A549 (cell line): ENCODE data around the gene LDLRAD4. TPM values are rescaled to one million over a fixed set of nuclear protein-coding genes. Genes with fewer than 3 reads are reported as not detected.

Experiments
- ATAC-seq, 2 experiments: fragments of 200-7000 bp in 1 of 2; fragments of >200 bp in 1 of 2; cut with Nextera tagmentation in 1 of 2; cut with Tn5 transposase in 1 of 2; 3 replicates each; pipeline versions ENCODE4 v1.8.0 to v1.9.1; 2018 to 2020; ENCODE audit warnings: mild to moderate bottlenecking in 1 of 2, moderate library complexity in 1 of 2
- CTCF ChIA-PET: fragments of 300-600 bp; sonication (Branson Sonifier 250); formaldehyde crosslinking; extraction: SDS; loops from one replicate; lab custom pipeline; 2021; ENCODE audit warnings: antibody characterized with exemption, inconsistent platforms; lab: Yijun Ruan, JAX
- POLR2A ChIA-PET: fragments of 350-600 bp; formaldehyde crosslinking; extraction: SDS; loops from one replicate; lab custom pipeline; 2021; ENCODE audit warnings: antibody characterized with exemption, inconsistent platforms; lab: Yijun Ruan, JAX
- DNase-seq, 2 experiments: peaks; one replicate each; pipeline versions ENCODE4 v3.0.0 to v3.0.0-alpha.2; 2011 to 2016; ENCODE audit warnings: low read depth in 1 of 2, low spot score in 1 of 2
- FAIRE-seq: peaks from 2 replicates; lab custom pipeline; 2011; peaks lifted over from hg19 to GRCh38; lab: Jason Lieb, UNC
- H3K27ac ChIP-seq, 2 experiments: fragments of >200 bp; sonication (Bioruptor Twin); formaldehyde crosslinking; 3 replicates each; pipeline ENCODE4 v1.5.1; 2016 to 2017
- H3K4me1 ChIP-seq: fragments of >200 bp; sonication (Bioruptor Twin); formaldehyde crosslinking; 3 replicates; pipeline ENCODE4 v1.6.1; 2016
- H3K4me2 ChIP-seq: fragments of >200 bp; sonication (Bioruptor Twin); formaldehyde crosslinking; 3 replicates; pipeline ENCODE4 v1.6.1; 2016
- H3K4me3 ChIP-seq: fragments of >200 bp; sonication (Bioruptor Twin); formaldehyde crosslinking; 3 replicates; pipeline ENCODE4 v1.5.1; 2016
- H3K9me3 ChIP-seq: fragments of >200 bp; sonication (Bioruptor Twin); formaldehyde crosslinking; 3 replicates; pipeline ENCODE4 v1.6.1; 2016
- ATOH8 ChIP-seq: fragments of 250-450 bp; sonication (Bioruptor Pico); IDR thresholded peaks from 2 replicates; pipeline ENCODE4 v1.5.0; 2020; ENCODE audit warnings: low read depth, mild to moderate bottlenecking, moderate library complexity
- CBX2 ChIP-seq: fragments of 200-600 bp; sonication (generic); IDR thresholded peaks from 2 replicates; pipeline ENCODE4 v1.6.1; 2016; ENCODE audit warnings: low read depth, mild to moderate bottlenecking, borderline replicate concordance
- CHD4 ChIP-seq: fragments of 200-600 bp; sonication (generic); IDR thresholded peaks from 2 replicates; pipeline ENCODE4 v1.6.1; 2016; ENCODE audit warnings: antibody characterized with exemption, mild to moderate bottlenecking, borderline replicate concordance
- CTCF ChIP-seq: fragments of >200 bp; sonication (Bioruptor Twin); formaldehyde crosslinking; IDR thresholded peaks from 3 replicates; pipeline ENCODE4 v1.5.1; 2016
- GATA3 ChIP-seq: IDR thresholded peaks from 2 replicates; pipeline ENCODE4 v1.6.1; 2012; ENCODE audit warnings: borderline replicate concordance
- HDAC2 ChIP-seq: fragments of 200-600 bp; sonication (generic); IDR thresholded peaks from 2 replicates; pipeline ENCODE4 v1.6.1; 2016
- HES2 ChIP-seq: fragments of >200 bp; sonication (Bioruptor Twin); formaldehyde crosslinking; IDR thresholded peaks from 2 replicates; pipeline ENCODE4 v1.6.1; 2016
- HEYL ChIP-seq: fragments of 250-450 bp; sonication (Bioruptor Pico); IDR thresholded peaks from 2 replicates; pipeline ENCODE4 v1.8.0; 2021; ENCODE audit warnings: mild to moderate bottlenecking, moderate library complexity
- HOXB5 ChIP-seq: fragments of 250-450 bp; sonication (Bioruptor Pico); IDR thresholded peaks from 2 replicates; pipeline ENCODE4 v1.5.0; 2020; ENCODE audit warnings: mild to moderate bottlenecking, moderate library complexity
- MAZ ChIP-seq: fragments of 150-350 bp; IDR thresholded peaks from 2 replicates; pipeline ENCODE4 v1.6.1; 2014; ENCODE audit warnings: antibody characterized with exemption, low read depth, low read length, borderline replicate concordance
- NR3C1 ChIP-seq: fragments of >200 bp; sonication (Bioruptor Twin); formaldehyde crosslinking; IDR thresholded peaks from 3 replicates; pipeline ENCODE4 v1.6.1; 2017
- POLR2A ChIP-seq: IDR thresholded peaks from 2 replicates; pipeline ENCODE4 v1.6.1; 2012; ENCODE audit warnings: mild to moderate bottlenecking, low read length
- POLR2AphosphoS2 ChIP-seq: conservative IDR thresholded peaks from 2 replicates; pipeline ENCODE4 v1.6.1; 2012; ENCODE audit warnings: low read length, improper control_type of control experiment, inconsistent platforms
- RAD21 ChIP-seq, 2 experiments: fragments of >200 bp in 1 of 2; sonication (Bioruptor Twin) in 1 of 2; formaldehyde crosslinking in 1 of 2; IDR thresholded peaks in 1 of 2; conservative IDR thresholded peaks in 1 of 2; 2 replicates in 1 of 2; 3 replicates in 1 of 2; pipeline ENCODE4 v1.6.1; 2012 to 2018; ENCODE audit warnings: inconsistent platforms in 1 of 2
- REST ChIP-seq: fragments of 200-600 bp; sonication (generic); IDR thresholded peaks from 2 replicates; pipeline ENCODE4 v1.6.1; 2016; ENCODE audit warnings: antibody characterized with exemption, mild to moderate bottlenecking, moderate library complexity
- SMC3 ChIP-seq: fragments of >200 bp; sonication (Bioruptor Twin); formaldehyde crosslinking; IDR thresholded peaks from 3 replicates; pipeline ENCODE4 v1.6.1; 2018; ENCODE audit warnings: inconsistent platforms
- TP53 ChIP-seq: fragments of 250-450 bp; sonication (Bioruptor Pico); IDR thresholded peaks from 2 replicates; pipeline ENCODE4 v1.5.0; 2021; ENCODE audit warnings: mild to moderate bottlenecking, moderate library complexity
- WGBS: methylation state at CpG from one replicate; pipeline ENCODE4 v1.1.6; 2017; ENCODE audit errors: missing lambda C conversion rate; 5-methylcytosine and 5-hydroxymethylcytosine counted together
- polyA plus RNA-seq, 4 experiments: library from polyadenylated mRNA; depleted of rRNA in 3 of 4; stranded (reverse); fragments of >200 nt; fragmentation: RNase III in 1 of 4; extraction: RNeasy Plus Mini Kit Qiagen cat#74134 plus additional on column Dnase treatment in 1 of 4; gene quantifications; 2 replicates in 3 of 4; 3 replicates in 1 of 4; pipeline ENCODE4 v1.2.3, GENCODE V29; 2011 to 2017

LDLRAD4 gene
- polyA plus RNA-seq, 2 of the 4 experiments (the other 2 are of a cell fraction) = 5.2 to 7.6 TPM

GRCh38 chr18:13558124-13558523 lies 339.6 kb downstream of the LDLRAD4 start:
- DNase-seq = peak; percentile 32 to 36
- ChIA-PET POLR2A (no interaction called here), CTCF (interaction anchor here (0.6 to 3.1 kb wide), 16 partner anchors 10 to 560 kb away, joined by 3 to 10 read pairs (median 3); no protein-coding TSS in a partner anchor)
- Histone ChIP-seq H3K4me3 (no peak overlapping the region), H3K9me3 (no peaks in the 10 kb centered on the region), H3K4me2 (no peak overlapping the region), H3K27ac (no peak overlapping the region), H3K4me1 (no peaks in the 10 kb centered on the region; the same call in 2 of the 3 replicates)
- ATAC-seq = peak; percentile 77 to 93; a peak in 5 of 6 replicates
- TF ChIP-seq SMC3 = peak; percentile 35; the same call in 2 of the 3 replicates
- no peak for TF ChIP-seq POLR2AphosphoS2
- peak; percentile 48 for TF ChIP-seq CTCF
- TF ChIP-seq RAD21 (conservative IDR thresholded peaks at IDR 0.05 in 1 of 2, IDR thresholded peaks at IDR 0.05 in 1 of 2) = peak; percentile 55 to 59
- no peak for TF ChIP-seq HES2
- TF ChIP-seq GATA3 = no peak
- WGBS = 5% methylated on average over 5 of the region's 5 CpGs
- no peak for FAIRE-seq

- ATAC-seq (no peak), DNase-seq (no peak), FAIRE-seq (no peak)
- TF ChIP-seq TP53 = no peak
- ChIA-PET POLR2A (no interaction called here), CTCF (interaction anchor here (0.7 to 3.1 kb wide), 8 partner anchors 12 to 243 kb away, joined by 3 to 10 read pairs (median 5); no protein-coding TSS in a partner anchor)
- WGBS = 61% methylated on average over 6 of the region's 6 CpGs
- no peaks in the 10 kb centered on the region; the same call in 2 of the 3 replicates for H3K4me1 ChIP-seq
- no peak overlapping the region for H3K27ac ChIP-seq
- H3K4me2 ChIP-seq = no peak overlapping the region
- no peak overlapping the region for H3K4me3 ChIP-seq
- no peaks in the 10 kb centered on the region for H3K9me3 ChIP-seq
These were observed 340.2 kb downstream of the LDLRAD4 start for GRCh38 chr18:13558790-13559189.

- WGBS = 75% methylated on average over 4 of the region's 4 CpGs
- no peak overlapping the region for H3K27ac ChIP-seq
- no peaks in the 10 kb centered on the region for H3K9me3 ChIP-seq
- FAIRE-seq (no peak), ATAC-seq (no peak), DNase-seq (no peak)
- POLR2A ChIA-PET = no interaction called here
- no peak overlapping the region for H3K4me3 ChIP-seq
- CTCF ChIA-PET = interaction anchor here (0.8 kb wide), 2 partner anchors 10 to 69 kb away, joined by 3 read pairs; no protein-coding TSS in a partner anchor
- no peaks in the 10 kb centered on the region; the same call in 2 of the 3 replicates for H3K4me1 ChIP-seq
- TF ChIP-seq MAZ (no peak), POLR2A (no peak), HDAC2 (no peak), CTCF (no peak), REST (no peak), CHD4 (no peak), NR3C1 (no peak), HOXB5 (CRISPR knock-in tag) (no peak), ATOH8 (CRISPR knock-in tag) (no peak), HEYL (CRISPR knock-in tag) (no peak), POLR2AphosphoS2 (no peak), CBX2 (no peak)
- no peak overlapping the region for H3K4me2 ChIP-seq
These were observed 341.2 kb downstream of the LDLRAD4 start for GRCh38 chr18:13559754-13560153.
